ENCODE data around the gene RHOF.

GRCh38 chr12:121794534-121795033 lies 1.1 kb upstream of the RHOF start:
- TF ChIP-seq POLR2A (IDR thresholded peaks at IDR 0.05), result no peak
- no peak for TF ChIP-seq CTCF (IDR thresholded peaks at IDR 0.05)

Data from adrenal gland (tissue), 5 donors.